Activated CD4-positive, alpha-beta memory T cell treated with anti-CD3 and anti-CD28 coated beads, Interleukin-2, amount 10 ng/mL, durations not matched to agents 7 days and 5 days (primary cell): ENCODE data around the gene CHMP3. TPM values are rescaled to one million over a fixed set of nuclear protein-coding genes. Genes with fewer than 3 reads are reported as not detected.
"Not testable (repeated sequence)": the region's sequence is repeated elsewhere in the genome, so short reads cannot be mapped to it uniquely, and the experiment has no call there.

Source experiments
- CTCF ChIA-PET: fragments of 350-600 bp; sonication (Branson Sonifier 250); formaldehyde crosslinking; loops from one replicate; lab custom pipeline; 2021; ENCODE audit warnings: antibody characterized with exemption, inconsistent platforms; lab: Charles Lee
- POLR2A ChIA-PET: fragments of 350-600 bp; sonication (Branson Sonifier 250); formaldehyde crosslinking; loops from one replicate; lab custom pipeline; 2021; ENCODE audit warnings: antibody characterized with exemption; lab: Charles Lee
- DNase-seq: peaks from one replicate; pipeline ENCODE4 v3.0.0-alpha.2; 2020
- H3K27ac Mint-ChIP-seq: one replicate; pipeline ENCODE4 v1.8.0; 2021; ENCODE audit warnings: mild to moderate bottlenecking, mixed read lengths
- H3K27me3 Mint-ChIP-seq: one replicate; pipeline ENCODE4 v1.8.0; 2021; ENCODE audit warnings: mixed read lengths
- H3K36me3 Mint-ChIP-seq: one replicate; pipeline ENCODE4 v1.8.0; 2021; ENCODE audit warnings: low read depth, mixed read lengths
- H3K4me1 Mint-ChIP-seq: one replicate; pipeline ENCODE4 v1.8.0; 2021; ENCODE audit warnings: mixed read lengths
- H3K4me3 Mint-ChIP-seq: one replicate; pipeline ENCODE4 v1.8.0; 2021; ENCODE audit warnings: mild to moderate bottlenecking, mixed read lengths
- H3K9me3 Mint-ChIP-seq: one replicate; pipeline ENCODE4 v1.8.0; 2021; ENCODE audit warnings: mixed read lengths
- total RNA-seq, 2 experiments: library from RNA; stranded (reverse); gene quantifications; one replicate each; pipeline ENCODE4 v1.2.3, GENCODE V29; 2021

Gene CHMP3
- total RNA-seq, 2 experiments from 2014 or later, result 39.1 to 41.5 TPM

DNA sequence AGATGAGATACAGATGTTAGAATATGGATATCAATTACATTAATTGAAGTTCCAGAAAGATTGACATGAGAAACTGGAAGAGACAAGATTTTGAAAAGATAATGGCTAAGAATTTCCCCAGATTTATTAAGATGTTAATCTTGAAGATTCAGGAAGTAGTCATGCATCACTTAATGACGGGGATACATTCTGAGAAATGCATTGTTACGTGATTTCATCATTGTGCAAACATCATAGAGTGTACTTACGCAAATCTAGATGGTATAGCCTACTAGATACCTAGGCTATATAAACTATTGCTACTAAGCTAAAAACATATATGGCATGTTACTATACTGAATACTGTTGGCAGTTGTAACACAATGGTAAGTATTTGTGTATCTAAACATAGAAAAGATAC lies 6.8 kb upstream of the CHMP3 start:
- no peak overlapping the region for H3K27ac Mint-ChIP-seq
- no peaks in the 10 kb centered on the region for H3K9me3 Mint-ChIP-seq
- ChIA-PET POLR2A (no interaction called here), CTCF (no interaction called here)
- DNase-seq, result no peak
- H3K36me3 Mint-ChIP-seq, result peaks cover 3% of the 10 kb centered on the region
- H3K4me3 Mint-ChIP-seq, result no peak overlapping the region
- peaks cover 2% of the 10 kb centered on the region for H3K4me1 Mint-ChIP-seq
- peaks cover 4% of the 10 kb centered on the region for H3K27me3 Mint-ChIP-seq

DNA sequence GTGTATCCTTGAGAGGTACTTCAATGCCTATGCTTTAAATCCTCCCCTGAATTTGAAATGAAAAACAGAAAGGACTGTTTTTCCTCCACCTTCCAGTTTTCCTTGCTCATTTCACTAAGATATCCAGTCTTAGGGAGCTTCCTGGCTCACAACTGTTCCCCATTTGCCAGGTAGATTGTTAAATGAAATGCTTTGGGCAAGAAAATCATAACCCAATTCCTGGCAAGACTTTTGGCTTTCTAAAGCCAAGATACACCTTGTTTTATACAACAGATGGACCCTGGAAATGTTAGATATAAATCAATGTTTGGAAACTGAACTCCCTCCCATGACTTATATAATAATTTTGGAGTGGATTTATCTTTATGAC lies 3.6 kb upstream of the CHMP3 start:
- Mint-ChIP-seq H3K4me3 (no peak overlapping the region), H3K27ac (no peak overlapping the region), H3K4me1 (peaks cover 21% of the 10 kb centered on the region), H3K27me3 (peaks cover 4% of the 10 kb centered on the region), H3K36me3 (peaks cover 11% of the 10 kb centered on the region), H3K9me3 (no peaks in the 10 kb centered on the region)
- no peak for DNase-seq
- POLR2A ChIA-PET, result interaction anchor here (1.0 kb wide), 1 partner anchor 56 kb away, joined by 3 read pairs; no protein-coding TSS in a partner anchor
- CTCF ChIA-PET, result no interaction called here

DNA sequence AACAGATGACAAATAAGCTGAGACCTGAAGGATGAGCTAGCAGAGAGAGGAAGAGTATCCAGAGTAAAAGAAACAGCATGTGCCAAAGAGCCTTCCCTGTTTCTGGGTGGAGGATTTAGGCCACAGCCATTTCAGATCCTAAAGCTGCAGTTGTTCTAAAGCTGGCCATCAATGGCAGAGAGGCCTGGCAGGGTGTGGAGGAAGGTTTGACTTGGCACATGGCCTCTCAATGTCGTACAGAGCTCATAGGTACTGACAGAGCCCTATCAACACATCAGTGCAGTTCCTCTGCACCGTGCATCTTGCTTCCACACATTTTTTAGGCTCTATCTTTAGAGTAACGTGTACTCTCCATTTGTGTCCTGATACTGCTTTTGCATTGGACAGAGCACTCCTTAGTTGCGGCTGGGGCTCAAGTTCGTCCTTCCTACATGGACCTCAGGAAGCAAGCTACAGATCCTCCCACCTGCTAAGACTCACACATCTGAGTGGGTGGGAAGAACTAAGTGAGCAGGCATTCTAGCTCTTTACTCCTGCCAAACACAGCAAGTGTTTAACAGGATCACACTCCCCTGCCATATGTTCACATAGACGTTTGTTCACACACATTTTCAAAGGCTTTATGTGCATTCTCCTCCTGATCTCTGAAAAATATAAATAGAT lies 3.0 kb upstream of the CHMP3 start:
- no peak for DNase-seq
- H3K9me3 Mint-ChIP-seq, result no peaks in the 10 kb centered on the region
- no peak overlapping the region for H3K4me3 Mint-ChIP-seq
- peaks cover 16% of the 10 kb centered on the region for H3K36me3 Mint-ChIP-seq
- ChIA-PET POLR2A (interaction anchor here (1.0 kb wide), 1 partner anchor 56 kb away, joined by 3 read pairs; no protein-coding TSS in a partner anchor), CTCF (interaction anchor here (0.5 kb wide), 1 partner anchor 42 kb away, joined by 5 read pairs; no protein-coding TSS in a partner anchor)
- no peak overlapping the region for H3K27ac Mint-ChIP-seq
- peaks cover 4% of the 10 kb centered on the region for H3K27me3 Mint-ChIP-seq
- H3K4me1 Mint-ChIP-seq, result peaks cover 26% of the 10 kb centered on the region

DNA sequence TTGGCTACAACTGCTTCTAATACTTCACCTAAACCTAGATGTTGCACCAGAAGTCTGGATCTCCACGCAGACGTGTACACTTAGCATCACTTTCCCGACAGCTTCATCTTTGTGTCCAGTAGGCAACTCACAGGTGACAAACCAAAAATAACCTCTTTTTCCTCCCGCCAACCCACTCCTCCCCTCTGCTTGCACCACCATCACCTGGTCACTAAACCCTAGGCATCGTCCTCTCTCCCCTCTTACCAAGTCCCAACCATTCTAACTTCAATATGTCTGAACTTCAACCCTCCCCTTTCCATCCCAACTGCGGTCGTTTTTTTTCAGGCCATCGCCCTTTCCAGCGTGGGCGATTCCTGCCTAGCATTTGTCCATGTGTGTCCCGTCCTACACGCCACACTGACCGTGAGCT lies 413 bp upstream of the CHMP3 start:
- DNase-seq, result no peak
- ChIA-PET POLR2A (interaction anchor here (2.6 to 3.8 kb wide), 3 partner anchors 20 to 122 kb away, joined by 28 to 55 read pairs (median 45); partner anchors contain the start of gene KDM3A), CTCF (interaction anchor here (1.6 kb wide), 1 partner anchor 123 kb away, joined by 3 read pairs; the partner anchor contains the start of gene KDM3A)
- Mint-ChIP-seq H3K9me3 (no peaks in the 10 kb centered on the region), H3K4me1 (peaks cover 41% of the 10 kb centered on the region), H3K27me3 (peaks cover 4% of the 10 kb centered on the region), H3K4me3 (peak overlapping the region; percentile 95), H3K27ac (peak overlapping the region; percentile 97), H3K36me3 (peaks cover 31% of the 10 kb centered on the region)

DNA sequence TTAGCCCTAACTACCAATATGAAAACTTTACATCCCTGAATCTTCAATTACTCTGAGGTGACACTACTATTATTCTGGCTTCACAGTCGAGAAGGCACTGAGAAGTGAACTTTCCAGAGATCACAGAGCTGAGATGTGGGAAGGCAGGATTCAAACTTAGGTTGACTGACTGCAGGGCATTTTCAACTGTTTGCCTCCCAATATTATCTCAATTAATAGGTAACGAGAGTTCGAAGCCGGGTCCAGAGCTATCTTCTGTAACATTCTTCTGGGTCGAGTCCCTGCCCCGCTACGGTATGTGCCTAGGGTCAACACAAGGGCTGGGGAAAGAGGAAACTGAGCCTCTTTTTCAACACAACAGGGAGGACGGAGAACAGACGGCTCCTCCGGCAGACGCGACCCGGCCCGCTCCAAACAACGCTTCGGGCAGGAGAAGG lies 740 bp downstream of the CHMP3 start:
- peaks cover 44% of the 10 kb centered on the region for H3K4me1 Mint-ChIP-seq
- no peaks in the 10 kb centered on the region for H3K9me3 Mint-ChIP-seq
- ChIA-PET POLR2A (interaction anchor here (0.5 to 3.8 kb wide), 20 partner anchors 9 to 368 kb away, joined by 3 to 55 read pairs (median 4); partner anchors contain the start of genes IMMT and KDM3A), CTCF (interaction anchor here (0.9 kb wide), 1 partner anchor 59 kb away, joined by 3 read pairs; no protein-coding TSS in a partner anchor)
- peak overlapping the region; percentile 97 for H3K27ac Mint-ChIP-seq
- peaks cover 31% of the 10 kb centered on the region for H3K36me3 Mint-ChIP-seq
- no peak for DNase-seq
- H3K4me3 Mint-ChIP-seq, result peak overlapping the region; percentile 95
- no peaks in the 10 kb centered on the region for H3K27me3 Mint-ChIP-seq

DNA sequence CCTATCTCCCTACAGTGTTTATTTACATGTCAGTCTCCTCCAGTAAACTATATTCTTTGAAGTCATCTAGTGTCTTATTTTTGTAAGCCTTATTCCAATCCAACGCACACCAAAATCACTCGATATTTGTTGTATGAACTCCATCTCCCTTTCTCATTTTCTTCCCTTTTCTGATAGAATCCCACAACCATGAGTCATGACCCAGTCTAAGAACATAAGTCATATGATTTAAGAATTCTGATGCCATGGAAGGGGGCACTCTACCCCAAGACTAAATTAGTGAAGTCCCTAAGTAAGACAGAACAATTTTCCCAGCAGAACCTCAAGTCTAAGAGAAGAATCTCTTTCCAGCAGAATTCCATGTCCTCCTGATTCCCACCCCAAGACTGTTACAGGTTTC lies 5.4 kb downstream of the CHMP3 start:
- Mint-ChIP-seq H3K4me3 (no peak overlapping the region), H3K4me1 (peaks cover 43% of the 10 kb centered on the region)
- CTCF ChIA-PET, result no interaction called here

DNA sequence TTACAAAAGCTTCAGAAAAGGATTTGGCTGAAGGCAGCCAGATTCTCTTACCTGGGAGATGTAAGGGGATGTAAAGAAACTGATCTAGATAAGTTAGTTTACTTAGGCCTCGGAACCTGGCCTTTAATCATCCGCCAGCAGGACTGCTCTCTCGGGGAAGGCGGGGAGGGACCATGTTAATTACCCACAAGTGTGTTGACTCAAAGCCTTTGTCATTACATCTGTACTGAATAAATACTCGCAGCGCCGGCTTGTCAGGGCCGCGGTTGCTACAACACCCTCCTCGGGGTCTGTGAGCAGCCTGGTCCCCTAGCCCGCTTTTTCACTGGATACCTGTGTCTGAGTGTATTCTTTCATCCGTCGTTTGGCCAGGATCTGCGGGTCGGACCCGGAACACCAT lies 6.7 kb downstream of the CHMP3 start:
- CTCF ChIA-PET, result no interaction called here
- POLR2A ChIA-PET, result no interaction called here
- DNase-seq, result no peak
- H3K9me3 Mint-ChIP-seq, result peaks cover 8% of the 10 kb centered on the region
- H3K4me3 Mint-ChIP-seq, result no peak overlapping the region
- H3K4me1 Mint-ChIP-seq, result peaks cover 38% of the 10 kb centered on the region
- no peak overlapping the region for H3K27ac Mint-ChIP-seq
- no peaks in the 10 kb centered on the region for H3K27me3 Mint-ChIP-seq
- peaks cover 43% of the 10 kb centered on the region for H3K36me3 Mint-ChIP-seq

More for the DNA sequence above, 5.4 kb downstream of the CHMP3 start:
- H3K27ac Mint-ChIP-seq, result no peak overlapping the region
- DNase-seq, result no peak
- POLR2A ChIA-PET, result no interaction called here
- H3K9me3 Mint-ChIP-seq, result peaks cover 4% of the 10 kb centered on the region
- H3K36me3 Mint-ChIP-seq, result peaks cover 37% of the 10 kb centered on the region
- H3K27me3 Mint-ChIP-seq, result no peaks in the 10 kb centered on the region

DNA sequence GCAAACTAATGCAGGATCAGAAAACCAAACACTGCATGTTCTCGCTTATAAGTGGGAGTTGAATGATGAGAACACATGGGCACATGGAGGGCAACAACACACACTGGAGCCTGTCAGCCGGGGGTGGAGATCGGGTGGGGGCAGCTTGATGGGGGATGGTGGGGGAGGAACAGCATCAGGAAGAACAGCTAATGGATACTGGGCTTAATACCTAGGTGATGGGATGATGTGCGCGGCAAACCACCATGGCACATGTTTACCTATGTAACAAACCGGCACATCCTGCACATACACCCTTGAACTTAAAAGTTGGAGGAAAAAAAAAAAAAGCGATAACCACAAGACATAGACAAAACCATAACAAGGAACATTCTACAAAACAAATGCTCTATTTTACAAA lies 10.4 kb downstream of the CHMP3 start:
- peaks cover 15% of the 10 kb centered on the region for H3K4me1 Mint-ChIP-seq
- ChIA-PET CTCF (no interaction called here), POLR2A (interaction anchor here (2.1 kb wide), 1 partner anchor 9 kb away, joined by 10 read pairs; no protein-coding TSS in a partner anchor)
- peaks cover 43% of the 10 kb centered on the region for H3K36me3 Mint-ChIP-seq
- DNase-seq, result no peak
- no peak overlapping the region for H3K4me3 Mint-ChIP-seq
- H3K27me3 Mint-ChIP-seq, result no peaks in the 10 kb centered on the region
- H3K9me3 Mint-ChIP-seq, result peaks cover 12% of the 10 kb centered on the region
- H3K27ac Mint-ChIP-seq, result no peak overlapping the region

DNA sequence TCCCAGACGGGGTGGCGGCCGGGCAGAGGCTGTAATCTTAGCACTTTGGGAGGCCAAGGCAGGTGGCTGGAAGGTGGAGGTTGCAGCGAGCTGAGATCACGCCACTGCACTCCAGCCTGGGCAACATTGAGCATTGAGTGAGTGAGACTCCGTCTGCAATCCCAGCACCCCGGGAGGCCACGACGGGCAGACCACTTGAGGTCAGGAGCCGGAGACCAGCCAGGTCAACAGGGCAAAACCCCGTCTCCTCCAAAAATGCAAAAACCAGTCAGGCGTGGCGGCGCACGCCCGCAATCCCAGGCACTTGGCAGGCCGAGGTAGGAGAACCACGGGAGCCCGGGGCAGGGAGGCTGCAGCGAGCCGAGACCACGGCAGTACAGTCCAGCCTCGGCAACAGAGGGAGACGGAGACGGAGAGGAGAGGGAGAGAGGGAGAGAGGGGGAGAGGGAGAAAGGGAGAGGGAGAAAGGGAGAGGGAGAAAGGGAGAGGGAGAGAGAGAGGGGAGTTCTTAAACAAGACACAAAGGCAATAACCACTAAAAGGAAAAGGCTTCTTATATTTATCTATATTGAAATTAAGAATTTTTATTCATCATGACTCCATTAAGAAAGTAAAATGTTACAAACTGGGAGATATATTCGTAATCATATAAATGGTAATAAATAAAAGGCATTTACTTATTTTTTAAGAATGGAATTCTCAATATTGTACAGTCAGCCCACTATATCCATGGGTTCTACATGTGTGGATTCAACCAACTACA lies 13.1 kb downstream of the CHMP3 start:
- H3K27me3 Mint-ChIP-seq, DNase-seq, H3K4me3 Mint-ChIP-seq, POLR2A ChIA-PET, CTCF ChIA-PET, H3K27ac Mint-ChIP-seq: not testable (repeated sequence)
- Mint-ChIP-seq H3K4me1 (peaks cover 14% of the 10 kb centered on the region), H3K9me3 (peaks cover 23% of the 10 kb centered on the region), H3K36me3 (peaks cover 61% of the 10 kb centered on the region)

DNA sequence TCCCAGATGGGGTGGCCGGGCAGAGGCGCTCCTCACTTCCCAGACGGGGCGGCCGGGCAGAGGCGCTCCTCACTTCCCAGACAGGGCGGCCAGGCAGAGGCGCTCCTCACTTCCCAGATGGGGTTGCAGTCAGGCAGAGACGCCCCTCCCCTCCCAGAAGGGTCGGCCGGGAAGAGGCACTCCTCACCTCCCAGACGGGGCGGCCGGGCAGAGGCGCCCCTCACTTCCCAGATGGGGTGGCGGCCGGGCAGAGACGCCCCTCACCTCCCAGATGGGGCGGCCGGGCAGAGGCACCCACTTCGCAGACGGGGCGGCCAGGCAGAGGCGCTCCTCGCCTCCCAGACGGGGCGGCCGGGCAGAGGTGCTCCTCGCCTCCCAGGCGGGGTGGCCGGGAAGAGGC lies 13.8 kb downstream of the CHMP3 start:
- H3K27me3 Mint-ChIP-seq, H3K4me3 Mint-ChIP-seq, H3K27ac Mint-ChIP-seq, POLR2A ChIA-PET, DNase-seq, CTCF ChIA-PET: not testable (repeated sequence)
- Mint-ChIP-seq H3K9me3 (peaks cover 26% of the 10 kb centered on the region), H3K36me3 (peaks cover 62% of the 10 kb centered on the region), H3K4me1 (peaks cover 14% of the 10 kb centered on the region)

DNA sequence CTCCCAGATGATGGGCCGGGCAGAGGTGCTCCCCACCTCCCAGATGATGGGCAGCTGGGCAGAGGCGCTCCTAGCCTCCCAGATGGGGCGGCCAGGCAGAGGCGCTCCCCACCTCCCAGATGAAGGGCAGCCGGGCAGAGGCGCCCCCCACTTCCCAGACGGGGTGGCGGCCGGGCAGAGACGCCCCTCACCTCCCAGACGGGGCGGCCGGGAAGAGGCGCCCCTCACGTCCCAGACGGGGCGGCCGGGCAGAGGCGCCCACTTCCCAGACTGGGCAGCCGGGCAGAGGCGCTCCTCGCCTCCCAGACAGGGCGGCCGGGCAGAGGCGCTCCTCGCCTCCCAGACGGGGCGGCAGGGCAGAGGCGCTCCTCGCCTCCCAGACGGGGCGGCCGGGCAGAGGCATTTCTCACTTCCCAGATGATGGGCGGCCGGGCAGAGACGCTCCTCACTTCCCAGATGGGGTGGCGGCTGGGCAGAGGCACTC lies 14.3 kb downstream of the CHMP3 start:
- H3K4me1 Mint-ChIP-seq, result peaks cover 14% of the 10 kb centered on the region
- H3K36me3 Mint-ChIP-seq, result peaks cover 67% of the 10 kb centered on the region
- H3K27me3 Mint-ChIP-seq, POLR2A ChIA-PET, H3K4me3 Mint-ChIP-seq, DNase-seq, H3K27ac Mint-ChIP-seq, CTCF ChIA-PET: not testable (repeated sequence)
- peaks cover 26% of the 10 kb centered on the region for H3K9me3 Mint-ChIP-seq

DNA sequence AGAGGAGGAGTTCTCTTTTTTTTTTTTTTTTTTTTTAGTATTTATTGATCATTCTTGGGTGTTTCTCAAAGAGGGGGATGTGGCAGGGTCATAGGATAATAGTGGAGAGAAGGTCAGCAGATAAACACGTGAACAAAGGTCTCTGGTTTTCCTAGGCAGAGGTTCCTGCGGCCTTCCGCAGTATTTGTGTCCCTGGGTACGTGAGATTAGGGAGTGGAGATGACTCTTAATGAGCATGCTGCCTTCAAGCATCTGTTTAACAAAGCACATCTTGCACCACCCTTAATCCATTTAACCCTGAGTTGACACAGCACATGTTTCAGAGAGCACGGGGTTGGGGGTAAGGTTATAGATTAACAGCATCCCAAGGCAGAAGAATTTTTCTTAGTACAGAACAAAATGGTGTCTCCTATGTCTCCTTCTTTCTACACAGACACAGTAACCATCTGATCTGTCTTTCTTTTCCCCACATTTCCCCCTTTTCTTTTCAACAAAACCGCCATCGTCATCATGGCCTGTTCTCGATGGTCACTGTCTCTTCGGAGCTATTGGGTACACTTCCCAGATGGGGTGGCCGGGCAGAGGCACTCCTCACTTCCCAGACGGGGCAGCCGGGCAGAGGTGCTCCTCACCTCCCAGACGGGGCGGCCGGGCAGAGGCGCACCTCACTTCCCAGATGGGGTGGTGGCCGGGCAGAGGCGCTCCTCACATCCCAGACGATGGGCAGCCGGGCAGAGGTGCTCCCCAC lies 14.9 kb downstream of the CHMP3 start:
- Mint-ChIP-seq H3K9me3 (peaks cover 29% of the 10 kb centered on the region), H3K36me3 (peaks cover 70% of the 10 kb centered on the region)
- H3K27ac Mint-ChIP-seq, H3K27me3 Mint-ChIP-seq, CTCF ChIA-PET, POLR2A ChIA-PET, H3K4me1 Mint-ChIP-seq, H3K4me3 Mint-ChIP-seq, DNase-seq: not testable (repeated sequence)
